H1 (cell line): ENCODE data around the gene TEAD3. TPM values are rescaled to one million over a fixed set of nuclear protein-coding genes. Genes with fewer than 3 reads are reported as not detected.

Source experiments
- CHD7 ChIP-seq: fragments of 300-600 bp; sonication (generic); IDR thresholded peaks from 2 replicates; pipeline ENCODE4 v1.7.1; 2012; ENCODE audit warnings: low read length, moderate library complexity, mild to moderate bottlenecking, inconsistent platforms; ENCODE audit not compliant: insufficient replicate concordance
- CREB1 ChIP-seq: IDR thresholded peaks from 2 replicates; pipeline ENCODE4 v1.6.1; 2012; ENCODE audit warnings: inconsistent platforms
- EP300 ChIP-seq, 2 experiments: IDR thresholded peaks; 1 replicate in 1 of 2; 2 replicates in 1 of 2; pipeline ENCODE4 v1.6.1; 2011 to 2012; ENCODE audit warnings: low read depth in 2 of 2, low read length in 2 of 2, mild to moderate bottlenecking in 2 of 2, borderline replicate concordance in 1 of 2, inconsistent platforms in 1 of 2, moderate library complexity in 1 of 2
- FOSL1 ChIP-seq: IDR thresholded peaks from 2 replicates; pipeline ENCODE4 v1.6.1; 2011; ENCODE audit warnings: mild to moderate bottlenecking, low read depth, low read length, moderate library complexity; ENCODE audit not compliant: insufficient read depth
- NRF1 ChIP-seq: IDR thresholded peaks from 2 replicates; pipeline ENCODE4 v1.6.1; 2011; ENCODE audit warnings: mild to moderate bottlenecking, low read depth, low read length, improper control_type of control experiment
- POLR2A ChIP-seq, 2 experiments: IDR thresholded peaks; 1 replicate in 1 of 2; 2 replicates in 1 of 2; pipeline ENCODE4 v1.6.1; 2011; ENCODE audit warnings: low read depth in 2 of 2, low read length in 2 of 2, mild to moderate bottlenecking in 2 of 2; ENCODE audit errors: control extremely low read depth in 1 of 2
- POLR2AphosphoS5 ChIP-seq: IDR thresholded peaks from 2 replicates; pipeline ENCODE4 v1.6.1; 2011; ENCODE audit warnings: low read depth, low read length
- POU5F1 ChIP-seq: IDR thresholded peaks from 2 replicates; pipeline ENCODE4 v1.6.1; 2011; ENCODE audit warnings: low read depth, mild to moderate bottlenecking, low read length, moderate library complexity
- RBBP5 ChIP-seq: IDR thresholded peaks from 2 replicates; pipeline ENCODE4 v1.7.1; 2012; ENCODE audit warnings: low read depth, mild to moderate bottlenecking, inconsistent platforms, low read length, moderate library complexity, borderline replicate concordance
- SP4 ChIP-seq: IDR thresholded peaks from 2 replicates; pipeline ENCODE4 v1.6.1; 2012; ENCODE audit warnings: low read length, inconsistent platforms
- TAF1 ChIP-seq: IDR thresholded peaks from 2 replicates; pipeline ENCODE4 v1.6.1; 2011; ENCODE audit warnings: mild to moderate bottlenecking, low read depth, low read length
- polyA plus RNA-seq, 7 experiments: library from polyadenylated mRNA; depleted of rRNA in 3 of 7; stranded (reverse) in 5 of 7; unstranded in 2 of 7; fragments of >200 nt in 5 of 7; fragments of 200-250 nt in 2 of 7; gene quantifications; 1 replicate in 5 of 7; 2 replicates in 1 of 7; 4 replicates in 1 of 7; pipeline versions ENCODE4 v1.2.1 to v1.2.3, GENCODE V29; 2011 to 2013; ENCODE audit warnings: missing spikeins in 2 of 7, mixed read lengths in 2 of 7
- total RNA-seq: library from RNA; stranded (reverse); fragmentation: NEBNext Ultra II Directional; extraction: Animal tissue kit (Norgen Biotek cat#: 25700); gene quantifications from 2 replicates; pipeline ENCODE4 v1.2.1, GENCODE V29; 2021
- TF ChIP-seq, protein P1 (sequence below): IDR thresholded peaks from 2 replicates; pipeline ENCODE4 v1.6.1; 2011; ENCODE audit warnings: low read length, improper control_type of control experiment

TEAD3 gene
- total and polyA plus RNA-seq, 2 of the 8 experiments (the other 6 are each of a cell fraction or from before 2014, with no cell fraction given) = 20.1 to 28.7 TPM

GRCh38 chr6:35507221-35507620 lies 10.3 kb upstream of the TEAD3 start (continued):
- TF ChIP-seq CHD7 (no peak), SP4 (no peak), POU5F1 (no peak), POLR2A (IDR thresholded peaks at IDR 0.05; ENCODE audit: control extremely low read depth in 1 of 2, low read depth in 2 of 2, low read length in 2 of 2) (no peak), NRF1 (no peak), POLR2AphosphoS5 (no peak), EP300 (IDR thresholded peaks at IDR 0.05; ENCODE audit: borderline replicate concordance in 1 of 2, low read depth in 2 of 2, low read length in 2 of 2) (no peak), RBBP5 (no peak), CREB1 (no peak), TAF1 (no peak), FOSL1 (no peak)
- TF ChIP-seq, protein P1, sequence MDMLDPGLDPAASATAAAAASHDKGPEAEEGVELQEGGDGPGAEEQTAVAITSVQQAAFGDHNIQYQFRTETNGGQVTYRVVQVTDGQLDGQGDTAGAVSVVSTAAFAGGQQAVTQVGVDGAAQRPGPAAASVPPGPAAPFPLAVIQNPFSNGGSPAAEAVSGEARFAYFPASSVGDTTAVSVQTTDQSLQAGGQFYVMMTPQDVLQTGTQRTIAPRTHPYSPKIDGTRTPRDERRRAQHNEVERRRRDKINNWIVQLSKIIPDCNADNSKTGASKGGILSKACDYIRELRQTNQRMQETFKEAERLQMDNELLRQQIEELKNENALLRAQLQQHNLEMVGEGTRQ = no peak
